Ascending aorta (tissue), 2 donors: Measurements from ENCODE around the gene FBLN7. TPM values are rescaled to one million over a fixed set of nuclear protein-coding genes. Genes with fewer than 3 reads are reported as not detected.
A peak's percentile ranks its signal among the peaks of the same experiment; 100 is the strongest.

Experiments
- DNase-seq, 2 donors: peaks; one replicate each; pipeline ENCODE4 v3.0.0-alpha.2; 2019; ENCODE audit warnings: low spot score in 2 of 2
- H3K27ac ChIP-seq, 2 donors: fragments of 200-600 bp; sonication (generic); one replicate each; pipeline ENCODE4 v1.5.1; 2016 to 2017; ENCODE audit warnings: mild to moderate bottlenecking in 1 of 2
- H3K27me3 ChIP-seq: fragments of 200-600 bp; sonication (generic); one replicate; pipeline ENCODE4 v1.5.1; 2017
- H3K36me3 ChIP-seq, 2 donors: fragments of 200-600 bp; sonication (generic); one replicate each; pipeline ENCODE4 v1.5.1; 2016
- H3K4me1 ChIP-seq, 2 donors: fragments of 200-600 bp; sonication (generic); one replicate each; pipeline ENCODE4 v1.5.1; 2016 to 2017; ENCODE audit warnings: mild to moderate bottlenecking in 1 of 2
- H3K4me3 ChIP-seq, 2 donors: fragments of 200-600 bp; sonication (generic); one replicate each; pipeline ENCODE4 v1.5.1; 2016 to 2017; ENCODE audit warnings: mild to moderate bottlenecking in 1 of 2
- H3K9me3 ChIP-seq, 2 donors: fragments of 200-600 bp; sonication (generic); one replicate each; pipeline ENCODE4 v1.5.1; 2016
- intact Hi-C: fragments of 100-400 bp; cut with DNase I; formaldehyde crosslinking; loops from one replicate; pipeline ENCODE4 v1.15.1; 2023
- total RNA-seq: library from RNA; depleted of rRNA; stranded (reverse); fragments of >200 nt; gene quantifications from one replicate; pipeline ENCODE4 v1.1.0, GENCODE V29; 2016
- TF ChIP-seq, protein P1 (sequence below), 3 experiments: fragments of 200-600 bp in 2 of 3; fragments of 450-650 bp in 1 of 3; sonication (generic) in 2 of 3; IDR thresholded peaks; one replicate each; pipeline ENCODE4 v1.5.1; 2016 to 2019; ENCODE audit warnings: antibody characterized with exemption in 3 of 3, mild to moderate bottlenecking in 1 of 3, moderate library complexity in 1 of 3

The FBLN7 gene
- total RNA-seq, 1 donor from 2014 or later = 0.43 TPM

DNA sequence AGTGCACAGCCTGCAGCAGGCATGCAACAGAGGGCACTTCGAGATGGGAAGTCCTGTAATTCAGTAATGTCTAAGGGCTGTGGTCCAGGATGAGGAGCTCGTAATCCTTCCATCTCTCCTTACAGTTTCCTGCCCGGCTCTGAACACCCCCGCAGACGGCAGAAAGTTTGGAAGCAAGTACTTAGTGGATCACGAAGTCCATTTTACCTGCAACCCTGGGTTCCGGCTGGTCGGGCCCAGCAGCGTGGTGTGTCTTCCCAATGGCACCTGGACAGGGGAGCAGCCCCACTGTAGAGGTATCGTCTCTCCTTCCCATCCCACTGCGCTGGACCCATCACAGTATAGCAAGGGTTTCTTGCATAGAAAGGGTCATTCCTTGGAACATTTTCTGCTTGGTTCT lies 26.7 kb downstream of the FBLN7 start:
- Histone ChIP-seq H3K27ac (no peak overlapping the region), H3K27me3 (no peaks in the 10 kb centered on the region), H3K9me3 (no peaks in the 10 kb centered on the region), H3K36me3 (no peaks in the 10 kb centered on the region), H3K4me1 (no peaks in the 10 kb centered on the region), H3K4me3 (no peak overlapping the region)
- DNase-seq = peak in 1 of 2 donors; percentile 15
- TF ChIP-seq, protein P1, sequence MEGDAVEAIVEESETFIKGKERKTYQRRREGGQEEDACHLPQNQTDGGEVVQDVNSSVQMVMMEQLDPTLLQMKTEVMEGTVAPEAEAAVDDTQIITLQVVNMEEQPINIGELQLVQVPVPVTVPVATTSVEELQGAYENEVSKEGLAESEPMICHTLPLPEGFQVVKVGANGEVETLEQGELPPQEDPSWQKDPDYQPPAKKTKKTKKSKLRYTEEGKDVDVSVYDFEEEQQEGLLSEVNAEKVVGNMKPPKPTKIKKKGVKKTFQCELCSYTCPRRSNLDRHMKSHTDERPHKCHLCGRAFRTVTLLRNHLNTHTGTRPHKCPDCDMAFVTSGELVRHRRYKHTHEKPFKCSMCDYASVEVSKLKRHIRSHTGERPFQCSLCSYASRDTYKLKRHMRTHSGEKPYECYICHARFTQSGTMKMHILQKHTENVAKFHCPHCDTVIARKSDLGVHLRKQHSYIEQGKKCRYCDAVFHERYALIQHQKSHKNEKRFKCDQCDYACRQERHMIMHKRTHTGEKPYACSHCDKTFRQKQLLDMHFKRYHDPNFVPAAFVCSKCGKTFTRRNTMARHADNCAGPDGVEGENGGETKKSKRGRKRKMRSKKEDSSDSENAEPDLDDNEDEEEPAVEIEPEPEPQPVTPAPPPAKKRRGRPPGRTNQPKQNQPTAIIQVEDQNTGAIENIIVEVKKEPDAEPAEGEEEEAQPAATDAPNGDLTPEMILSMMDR (IDR thresholded peaks at IDR 0.05) = no peak
- intact Hi-C loops = no loop called here

DNA sequence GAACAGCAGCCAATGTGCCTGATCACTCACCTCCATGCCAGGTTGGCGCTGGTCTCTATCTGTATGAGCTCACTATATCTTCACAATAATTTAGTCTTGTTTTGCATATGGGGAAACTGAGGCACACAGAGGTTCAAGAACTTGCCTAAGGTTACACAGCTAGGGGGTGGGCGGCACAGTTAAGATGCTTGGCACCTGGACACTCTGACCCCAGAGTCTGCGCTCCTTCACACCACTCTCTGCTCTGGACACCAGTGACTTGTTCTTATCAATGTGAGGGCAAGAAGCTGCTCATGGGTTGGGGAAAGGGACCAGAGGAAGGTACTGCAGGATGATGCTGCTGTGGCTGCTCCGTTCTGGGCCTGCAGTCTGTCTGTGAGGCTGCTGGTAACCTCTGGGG lies 27.1 kb downstream of the FBLN7 start:
- DNase-seq = peak in 1 of 2 donors; percentile 18
- H3K36me3 ChIP-seq = no peaks in the 10 kb centered on the region
- no peaks in the 10 kb centered on the region for H3K27me3 ChIP-seq
- TF ChIP-seq, protein P1 (IDR thresholded peaks at IDR 0.05) = no peak
- H3K4me1 ChIP-seq = no peaks in the 10 kb centered on the region
- H3K27ac ChIP-seq = no peak overlapping the region
- no peak overlapping the region for H3K4me3 ChIP-seq
- intact Hi-C loops = no loop called here
- no peaks in the 10 kb centered on the region for H3K9me3 ChIP-seq

DNA sequence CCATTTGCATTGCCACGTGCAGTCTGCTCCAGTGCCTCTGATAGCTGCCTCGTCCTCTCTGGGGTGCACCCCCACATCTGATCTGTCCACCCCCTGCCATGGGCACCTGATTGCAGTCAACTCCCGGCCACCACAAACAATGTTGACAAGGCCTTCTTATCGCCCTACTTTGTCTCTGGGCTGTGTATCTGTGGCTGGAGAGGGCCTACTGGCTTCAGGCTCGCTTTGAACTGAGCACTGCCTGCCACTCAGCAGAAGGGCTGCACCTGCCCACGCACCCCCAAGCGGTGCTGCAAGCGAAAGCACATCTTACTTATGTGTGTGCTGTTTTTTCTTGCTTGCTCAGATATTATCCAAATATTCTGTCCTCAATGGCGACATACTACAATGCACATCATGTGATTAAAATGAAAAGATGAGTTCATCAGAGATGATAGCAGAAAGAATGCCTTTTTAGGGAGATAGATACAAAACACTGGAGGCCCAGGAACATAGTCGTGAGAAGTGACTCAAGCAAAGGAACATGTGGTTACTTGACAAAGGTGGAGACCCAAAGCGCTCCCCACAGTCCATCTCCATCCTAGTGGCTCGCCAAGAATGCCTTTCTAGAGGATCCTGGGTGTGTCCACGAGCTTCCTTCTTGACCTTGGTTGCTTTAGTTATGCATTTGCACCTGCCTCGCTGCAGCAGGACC lies 28.8 kb downstream of the FBLN7 start:
- intact Hi-C loops = no loop called here
- Histone ChIP-seq H3K4me1 (no peaks in the 10 kb centered on the region), H3K4me3 (no peak overlapping the region), H3K27me3 (no peaks in the 10 kb centered on the region), H3K36me3 (no peaks in the 10 kb centered on the region), H3K9me3 (no peaks in the 10 kb centered on the region), H3K27ac (no peak overlapping the region)
- DNase-seq = peak in 1 of 2 donors; percentile 24
- TF ChIP-seq, protein P1 (IDR thresholded peaks at IDR 0.05) = no peak

DNA sequence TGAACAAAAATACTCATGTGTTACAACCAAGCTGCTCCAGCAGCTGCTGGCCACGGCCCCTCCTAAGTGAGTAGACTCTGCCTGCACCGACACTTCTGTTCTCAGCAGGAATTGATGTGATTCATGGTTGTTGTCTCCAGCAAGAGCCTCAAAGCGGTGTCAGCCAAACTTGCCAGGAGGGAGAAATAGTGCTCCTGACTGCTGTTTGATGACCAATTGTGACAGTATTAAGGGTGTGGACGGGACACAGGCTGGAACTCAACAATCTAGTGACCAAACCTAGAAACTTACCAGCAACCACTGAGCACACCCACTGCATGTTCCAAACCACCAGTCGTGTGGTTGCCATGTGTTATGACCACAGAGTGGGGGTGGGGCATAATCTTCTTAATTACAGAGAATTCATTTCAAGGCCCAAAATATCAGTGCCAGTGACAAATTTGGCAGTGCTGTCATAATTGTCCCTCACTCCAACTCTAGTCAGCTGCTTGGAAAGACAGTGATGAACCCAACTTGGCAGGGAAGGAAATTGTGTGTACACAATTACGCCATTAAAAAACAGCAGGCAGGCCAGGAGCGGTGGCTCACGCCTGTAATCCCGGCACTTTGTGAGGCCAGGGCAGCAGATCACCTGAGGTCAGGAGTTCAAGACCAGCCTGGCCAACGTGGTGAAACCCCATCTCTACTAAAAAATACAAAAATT lies 30.4 kb downstream of the FBLN7 start:
- Histone ChIP-seq H3K9me3 (no peaks in the 10 kb centered on the region), H3K27me3 (no peaks in the 10 kb centered on the region), H3K4me1 (no peaks in the 10 kb centered on the region), H3K4me3 (no peak overlapping the region), H3K27ac (no peak overlapping the region), H3K36me3 (no peaks in the 10 kb centered on the region)
- peak in 1 of 2 donors; percentile 39 for DNase-seq
- TF ChIP-seq, protein P1 (IDR thresholded peaks at IDR 0.05) = no peak
- intact Hi-C loops = no loop called here

DNA sequence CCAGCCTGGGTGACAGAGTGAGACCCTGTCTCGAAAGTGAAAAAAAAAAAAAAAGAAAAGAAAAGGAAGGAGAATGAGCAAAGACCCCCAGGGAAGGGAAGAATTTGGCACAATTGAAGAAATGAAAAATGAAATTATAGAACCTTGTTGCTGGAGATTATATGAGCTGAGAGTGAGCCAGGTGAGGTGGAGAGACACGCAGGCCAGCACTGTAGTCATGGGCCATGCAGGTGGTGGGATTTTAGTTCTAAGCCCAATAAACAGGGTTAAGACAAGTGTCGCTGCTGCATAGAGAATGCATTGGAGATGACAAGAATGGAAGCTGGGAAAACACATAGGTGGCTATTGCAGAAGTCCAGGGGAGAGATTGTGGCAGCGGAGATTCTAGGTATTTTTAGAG lies 32.3 kb downstream of the FBLN7 start:
- no peaks in the 10 kb centered on the region for H3K9me3 ChIP-seq
- TF ChIP-seq, protein P1 (IDR thresholded peaks at IDR 0.05) = no peak
- no peaks in the 10 kb centered on the region for H3K4me1 ChIP-seq
- intact Hi-C loops = no loop called here
- peak in 1 of 2 donors; percentile 22 for DNase-seq
- H3K27me3 ChIP-seq = no peaks in the 10 kb centered on the region
- no peak overlapping the region for H3K4me3 ChIP-seq
- no peaks in the 10 kb centered on the region for H3K36me3 ChIP-seq
- no peak overlapping the region for H3K27ac ChIP-seq
